GM18499 (cell line): ENCODE data around the gene ANKRD11.

Experiments
- ATAC-seq: cut with Tn5 transposase; IDR thresholded peaks from one replicate; pipeline ENCODE4 v1.9.1; 2021; ENCODE audit warnings: moderate number of reproducible peaks; ENCODE audit not compliant: insufficient read depth, unreplicated experiment

The ANKRD11 gene

DNA sequence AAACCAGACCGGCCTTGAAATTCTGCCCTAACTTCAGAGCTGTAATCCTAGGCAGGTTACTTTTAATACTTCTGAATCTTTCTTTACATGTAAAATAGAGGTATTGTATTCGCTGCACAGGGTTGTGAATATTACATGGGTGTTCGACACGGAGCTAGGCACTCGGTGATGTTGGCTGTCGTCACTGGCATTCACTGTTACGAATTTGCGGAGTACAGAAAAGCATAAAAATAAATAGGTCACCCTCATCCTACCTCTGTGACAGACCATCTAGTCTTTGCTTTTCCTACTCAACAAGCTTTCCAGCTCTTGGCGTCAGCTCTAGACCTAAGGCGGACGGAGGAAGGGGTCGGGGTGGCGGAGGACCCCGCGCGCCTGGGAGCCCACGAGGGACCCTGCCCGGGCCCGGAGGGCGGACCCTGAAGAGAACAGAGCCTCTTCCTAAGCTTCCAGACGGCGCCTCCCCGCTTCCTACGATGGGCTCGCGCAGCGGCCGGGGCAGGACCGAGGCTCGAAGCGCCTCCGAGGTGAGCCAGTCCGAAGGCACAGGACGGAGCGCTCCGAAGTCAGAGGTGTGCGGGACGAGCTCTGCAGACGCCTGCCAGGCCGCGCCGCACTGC lies 17.0 kb upstream of the ANKRD11 start:
- ATAC-seq = no peak

DNA sequence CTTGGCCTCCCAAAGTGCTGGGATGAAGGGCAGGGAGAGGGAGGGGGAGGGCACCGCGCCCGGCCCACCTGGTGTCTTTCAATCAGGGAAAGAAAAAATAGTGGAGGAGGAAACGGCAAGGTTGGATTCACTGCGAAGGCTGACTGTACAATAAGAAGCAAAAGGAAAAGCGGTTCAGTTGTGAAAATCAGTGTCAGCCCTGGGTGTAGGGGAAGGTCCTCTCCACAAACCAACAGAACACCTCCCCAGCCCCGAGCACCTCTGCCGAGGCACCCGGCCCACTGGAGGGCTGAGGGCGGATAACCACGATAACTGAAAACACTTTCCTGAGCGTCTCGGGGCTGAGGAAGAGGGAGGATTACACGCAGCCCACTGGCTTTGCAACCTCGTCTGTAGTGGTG lies 16.4 kb upstream of the ANKRD11 start:
- ATAC-seq = no peak

DNA sequence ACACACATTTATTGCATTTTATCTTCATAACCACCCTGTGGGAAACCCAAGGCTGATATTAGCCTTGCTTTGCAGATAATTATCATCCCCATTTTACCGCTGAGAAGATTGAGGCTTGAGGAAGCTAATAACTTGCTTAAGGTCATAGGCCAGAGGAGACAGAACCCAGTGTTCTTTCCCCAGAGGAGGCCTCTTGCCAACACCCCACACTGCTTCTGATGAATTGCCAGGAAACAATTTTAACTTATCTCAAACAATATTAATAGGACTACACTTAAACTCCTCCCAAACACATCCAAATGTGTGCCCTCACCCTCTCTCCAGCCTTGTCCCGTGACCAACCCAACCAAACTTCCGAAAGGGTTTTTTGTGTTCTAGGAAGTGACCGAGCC lies 15.7 kb upstream of the ANKRD11 start:
- no peak for ATAC-seq

DNA sequence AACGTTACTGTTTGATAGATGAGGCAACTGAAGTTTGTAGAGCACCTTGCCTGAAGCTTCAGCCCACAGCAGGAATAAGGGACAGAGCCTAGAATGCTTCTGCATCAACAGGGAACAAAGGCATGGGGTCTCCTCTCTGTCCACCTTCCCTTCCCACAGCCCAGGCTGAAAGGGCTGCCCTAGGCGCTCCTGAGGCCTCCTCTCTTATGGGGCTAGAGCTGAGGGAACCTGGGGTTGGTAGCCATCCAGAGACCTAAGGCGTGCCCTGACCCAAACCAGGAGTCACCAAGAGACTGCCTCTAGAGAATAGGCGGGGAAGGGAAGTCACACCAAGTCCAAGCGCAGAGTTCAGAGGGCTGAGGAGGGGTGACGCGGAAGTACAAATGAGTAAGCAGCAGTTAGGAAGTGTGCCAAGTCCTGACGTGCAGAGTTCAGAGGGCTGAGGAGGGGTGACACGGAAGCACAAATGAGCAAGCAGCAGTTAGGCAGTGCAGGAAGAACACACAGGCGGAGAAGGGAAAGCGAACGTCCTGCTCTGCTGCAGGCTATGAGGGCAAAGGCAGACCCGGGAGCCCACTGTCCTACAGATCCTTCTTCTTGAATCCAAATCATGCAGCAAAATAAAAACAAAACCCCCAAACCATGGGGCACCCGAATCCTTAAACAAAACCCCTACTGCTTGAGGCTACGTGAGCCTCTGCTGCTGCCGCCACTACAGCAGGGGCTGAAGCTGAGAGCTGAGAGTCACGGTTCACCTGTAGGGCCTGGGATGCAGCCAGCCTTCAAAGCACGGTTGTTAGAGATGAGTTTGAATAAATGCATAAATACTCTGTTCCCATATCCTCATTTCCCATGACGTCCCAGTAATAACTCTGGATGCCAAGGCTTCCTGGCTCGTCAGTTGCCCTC lies 15.1 kb upstream of the ANKRD11 start:
- ATAC-seq = no peak

DNA sequence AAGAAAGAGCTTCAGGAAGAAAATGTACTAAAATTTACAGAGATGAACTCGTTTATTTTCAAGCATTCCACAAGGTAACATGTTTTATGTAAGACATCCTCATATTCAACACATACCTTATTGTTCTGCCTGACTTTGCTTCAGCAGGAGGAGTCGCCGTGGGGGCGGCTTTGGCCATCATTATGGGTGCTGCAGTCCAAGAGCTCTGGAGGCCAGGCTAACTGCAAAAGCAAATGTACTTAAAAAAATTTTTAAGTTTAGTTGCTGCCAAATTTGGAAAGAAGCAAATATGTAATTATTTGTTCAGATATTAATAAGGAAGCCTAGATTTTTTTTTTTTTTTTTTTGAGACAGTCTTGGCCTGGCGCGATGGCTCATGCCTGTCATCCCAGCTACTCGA lies 13.7 kb upstream of the ANKRD11 start:
- no peak for ATAC-seq

DNA sequence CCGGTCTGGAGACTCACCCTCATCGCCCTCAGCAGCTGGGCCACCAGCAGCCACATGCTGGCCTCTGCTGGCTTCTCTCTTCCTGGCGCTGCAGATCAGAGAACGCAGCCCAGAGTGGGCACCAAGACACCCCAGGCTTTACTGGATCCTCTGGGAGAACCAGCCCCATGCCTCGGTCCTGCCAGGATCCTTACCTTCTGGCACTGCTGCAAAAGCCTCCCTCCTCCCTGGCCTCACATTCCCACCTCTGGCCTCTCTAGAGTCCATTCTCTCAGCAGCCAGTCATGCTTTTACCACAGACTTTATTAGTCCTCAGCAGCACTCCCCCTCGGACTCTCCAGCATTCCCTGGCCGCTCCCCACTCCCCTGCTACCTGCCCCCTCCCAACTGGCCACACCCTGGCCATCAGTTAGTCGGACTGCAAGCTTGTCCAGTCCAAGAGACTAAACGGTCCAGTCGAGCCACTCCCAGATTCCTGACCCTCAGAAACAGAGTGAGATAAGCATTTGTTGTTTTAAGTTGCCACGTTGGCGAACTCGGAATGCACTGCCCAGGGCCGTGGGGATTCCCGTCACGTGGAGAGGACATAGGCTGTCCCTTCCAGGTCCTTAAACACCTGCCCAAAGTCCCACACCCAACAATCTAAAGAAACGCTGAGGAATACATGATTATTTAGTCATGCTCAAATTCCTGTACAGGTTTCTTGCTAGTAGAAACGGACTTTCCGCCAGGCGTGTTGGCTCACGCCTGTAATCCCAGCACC lies 11.9 kb upstream of the ANKRD11 start:
- ATAC-seq = no peak

DNA sequence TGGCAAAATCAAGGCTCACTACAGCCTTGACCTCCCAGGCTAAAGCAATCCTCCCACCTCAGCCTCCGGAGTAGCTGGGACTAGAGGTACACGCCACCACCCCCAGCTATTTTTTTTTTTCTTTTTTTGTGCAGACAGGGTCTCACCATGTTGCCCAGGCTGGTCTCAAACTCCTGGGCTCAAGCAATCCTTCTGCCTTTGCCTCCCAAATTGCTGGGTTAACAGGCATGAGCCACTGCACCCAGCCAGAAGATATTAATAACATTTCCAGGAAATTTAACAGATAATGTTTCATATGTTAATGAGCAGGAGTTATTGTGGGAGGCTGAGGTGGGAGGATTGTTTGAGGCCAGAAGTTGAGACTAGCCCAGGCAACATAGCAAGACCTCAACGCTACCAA lies 9.4 kb upstream of the ANKRD11 start:
- no peak for ATAC-seq

DNA sequence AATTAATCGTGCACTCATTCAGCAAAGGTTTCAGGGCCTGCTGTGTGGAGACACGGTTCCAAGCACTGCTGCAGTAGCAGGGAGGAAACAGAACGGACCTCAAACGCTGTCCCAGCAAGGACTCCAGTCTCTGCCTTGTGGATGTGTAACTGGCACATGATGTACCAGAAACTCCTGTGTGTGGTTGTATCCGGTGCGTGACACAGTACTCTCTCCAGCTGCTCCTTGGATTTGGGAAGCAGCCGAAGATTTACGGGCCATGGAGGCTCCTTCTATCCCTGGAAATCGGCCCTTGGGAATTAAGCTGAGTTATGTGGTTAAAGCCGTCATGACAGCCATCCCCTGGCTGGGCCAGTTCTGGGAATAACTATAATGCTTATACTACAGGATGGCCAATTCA lies 8.5 kb upstream of the ANKRD11 start:
- ATAC-seq = no peak

DNA sequence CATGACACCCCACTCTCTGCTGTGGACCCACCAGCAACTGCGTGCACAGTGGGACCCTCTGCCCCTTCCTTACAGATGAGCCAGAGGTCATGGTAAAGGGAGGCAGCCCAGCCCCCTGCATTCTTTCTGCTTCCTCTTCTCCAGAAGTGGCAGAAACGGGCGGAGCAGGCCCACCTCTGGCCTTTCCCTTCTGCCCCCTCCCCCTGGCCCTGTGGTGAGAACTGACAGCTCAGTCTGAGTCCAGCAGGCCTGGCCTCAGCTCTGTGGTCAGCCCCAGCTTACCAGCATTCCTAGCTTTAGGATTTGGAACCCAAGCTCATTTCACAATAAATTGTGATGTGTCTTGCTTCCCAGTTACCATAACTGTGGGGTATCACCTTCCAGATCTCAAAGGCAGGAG lies 4.8 kb upstream of the ANKRD11 start:
- no peak for ATAC-seq

DNA sequence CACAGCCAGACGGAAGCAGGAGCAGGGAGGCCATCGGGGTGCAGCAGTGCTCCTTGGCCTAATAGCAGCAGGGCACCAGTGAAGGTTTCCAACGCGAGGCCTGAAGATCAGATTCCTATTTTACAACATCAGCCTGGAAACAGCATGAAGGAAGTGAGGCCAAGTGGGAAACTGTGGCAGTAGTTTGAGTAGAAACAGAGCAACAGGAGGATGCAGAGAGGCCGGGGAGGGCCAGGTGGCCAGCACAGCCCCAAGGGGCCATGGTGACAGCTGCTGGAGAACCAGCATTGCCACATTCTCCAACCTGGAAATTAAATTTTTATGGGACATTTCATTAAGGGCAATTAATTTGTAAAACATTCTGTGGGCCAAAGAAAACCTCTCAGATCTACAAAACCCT lies 3.4 kb upstream of the ANKRD11 start:
- ATAC-seq = no peak

DNA sequence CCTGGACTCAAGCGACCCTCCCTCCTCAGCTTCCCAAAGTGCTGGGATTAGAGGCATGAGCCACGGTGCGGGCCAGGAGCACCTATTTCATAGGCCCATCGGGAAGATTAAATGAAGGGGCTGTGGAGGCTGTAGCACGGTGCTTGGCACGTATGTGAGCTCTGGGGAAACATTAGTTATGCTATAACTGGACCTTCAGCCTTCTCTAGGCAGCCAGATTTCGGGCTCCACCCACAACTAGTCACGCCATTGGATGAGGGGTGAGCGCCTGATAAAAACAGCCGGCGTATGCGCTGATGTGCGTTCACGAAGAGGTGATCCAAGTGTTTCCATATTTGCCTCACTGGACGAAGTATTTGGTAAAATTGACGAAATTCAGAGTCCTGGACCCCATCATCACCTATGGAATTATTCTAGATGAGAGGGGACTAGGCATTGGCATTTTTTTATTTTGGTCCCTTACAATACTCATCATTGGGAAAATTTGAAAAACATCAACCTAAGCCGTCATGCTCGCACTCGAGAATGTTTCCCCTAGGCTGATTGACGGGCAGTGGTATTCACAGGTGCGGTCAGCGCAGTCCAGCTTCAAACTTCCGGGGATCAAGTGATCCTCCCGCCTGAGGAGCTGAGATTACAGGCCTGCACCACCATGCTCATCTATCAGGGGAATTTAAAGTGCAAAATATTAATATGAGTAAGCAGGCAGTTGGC lies 1.8 kb upstream of the ANKRD11 start:
- ATAC-seq = no peak

DNA sequence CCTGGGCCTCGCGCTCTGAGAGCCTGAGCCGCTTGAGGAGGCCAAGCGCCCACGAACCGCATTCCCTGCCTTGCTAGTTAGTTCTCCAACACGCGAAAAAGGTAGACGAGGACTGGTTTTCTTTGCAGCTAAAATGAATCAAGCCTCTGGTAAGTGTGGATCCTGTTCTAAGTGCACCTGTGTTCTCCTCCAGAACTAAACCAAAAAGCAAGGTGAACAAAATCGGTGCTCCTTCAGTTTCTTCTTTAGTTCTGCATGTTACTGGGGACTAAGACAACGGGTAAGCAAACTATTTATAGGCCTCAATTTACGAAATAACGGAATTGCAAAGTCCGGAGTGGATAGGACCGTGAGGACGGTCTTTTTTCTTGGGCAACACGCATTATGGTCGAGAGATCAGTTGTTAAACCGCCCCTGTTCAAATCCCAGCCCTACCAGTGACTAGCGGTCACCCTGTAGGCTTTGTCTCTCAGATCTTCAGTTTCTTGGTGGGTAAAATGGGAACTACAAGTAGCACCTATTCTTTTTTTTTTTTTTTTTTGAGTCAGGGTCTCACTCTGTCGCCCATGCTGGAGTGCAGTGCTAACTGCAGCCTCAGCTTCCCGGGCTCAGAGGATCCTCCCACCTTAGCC lies 993 bp upstream of the ANKRD11 start:
- no peak for ATAC-seq

DNA sequence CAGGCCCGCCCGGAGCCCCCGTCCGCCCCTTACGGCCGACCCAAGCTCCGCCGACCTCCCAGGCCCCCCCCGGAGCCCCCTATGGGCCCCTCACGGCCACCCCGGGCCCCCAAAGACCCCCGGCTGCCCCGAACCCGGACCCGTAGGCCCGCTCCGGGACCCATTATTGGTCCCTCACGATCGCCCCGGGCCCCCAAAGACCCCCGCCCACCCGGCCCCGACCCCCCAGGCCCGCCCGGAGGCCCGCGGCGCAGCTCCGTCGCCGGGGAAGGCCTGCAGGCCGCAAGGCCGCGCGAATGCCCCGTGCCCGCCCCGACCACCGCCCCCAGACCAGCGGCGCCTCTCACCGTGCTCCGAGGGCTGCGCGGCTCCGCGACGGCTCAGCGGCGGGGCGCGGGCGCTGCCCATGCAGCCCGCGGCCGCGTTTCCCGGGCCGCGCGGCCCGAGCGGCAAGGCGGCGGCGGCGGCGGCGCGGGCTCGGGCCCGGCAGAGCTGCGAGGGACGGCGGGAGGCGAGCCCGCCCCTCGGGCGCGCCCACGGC lies 393 bp downstream of the ANKRD11 start:
- ATAC-seq = no peak

DNA sequence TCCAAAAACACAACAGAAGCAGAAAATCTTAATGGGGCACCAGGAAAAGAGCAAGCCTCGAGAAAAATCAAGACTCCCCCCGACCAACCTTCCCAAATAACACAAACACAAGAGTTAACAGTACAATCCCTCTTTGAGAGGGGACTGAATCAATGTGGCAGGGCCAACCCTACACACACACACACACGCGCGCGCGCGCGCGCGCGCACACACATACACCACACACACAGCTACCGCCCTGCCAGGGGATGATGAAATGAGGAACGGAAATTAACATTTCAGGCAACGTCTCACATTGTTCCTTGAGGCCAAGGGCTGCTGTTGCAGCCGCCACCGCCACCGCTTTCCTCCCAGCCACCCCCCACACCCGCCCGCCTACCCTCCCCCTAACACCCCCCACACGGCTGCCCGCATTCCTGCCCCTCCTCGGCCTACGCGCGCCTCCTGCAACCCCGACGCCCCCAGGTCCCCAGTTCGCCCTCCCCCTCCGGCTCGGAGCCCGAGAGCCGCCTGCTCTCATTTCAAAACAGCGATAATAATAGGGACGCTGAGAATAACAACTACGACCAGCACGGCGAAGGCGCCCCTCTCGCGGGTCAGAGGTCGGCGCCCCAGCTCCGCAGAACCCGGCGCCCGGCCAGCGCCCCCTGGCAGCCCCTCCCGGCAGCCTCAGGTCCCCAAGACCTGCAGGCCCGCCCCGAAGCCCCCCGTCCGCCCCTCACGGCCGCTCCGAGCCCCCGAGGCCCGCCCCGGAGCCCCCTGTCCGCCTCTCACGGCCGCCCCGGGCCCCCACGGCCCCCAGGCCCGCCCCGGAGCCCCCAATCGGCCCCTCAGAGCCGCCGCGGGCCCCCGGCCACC lies 1.1 kb downstream of the ANKRD11 start:
- ATAC-seq = no peak

DNA sequence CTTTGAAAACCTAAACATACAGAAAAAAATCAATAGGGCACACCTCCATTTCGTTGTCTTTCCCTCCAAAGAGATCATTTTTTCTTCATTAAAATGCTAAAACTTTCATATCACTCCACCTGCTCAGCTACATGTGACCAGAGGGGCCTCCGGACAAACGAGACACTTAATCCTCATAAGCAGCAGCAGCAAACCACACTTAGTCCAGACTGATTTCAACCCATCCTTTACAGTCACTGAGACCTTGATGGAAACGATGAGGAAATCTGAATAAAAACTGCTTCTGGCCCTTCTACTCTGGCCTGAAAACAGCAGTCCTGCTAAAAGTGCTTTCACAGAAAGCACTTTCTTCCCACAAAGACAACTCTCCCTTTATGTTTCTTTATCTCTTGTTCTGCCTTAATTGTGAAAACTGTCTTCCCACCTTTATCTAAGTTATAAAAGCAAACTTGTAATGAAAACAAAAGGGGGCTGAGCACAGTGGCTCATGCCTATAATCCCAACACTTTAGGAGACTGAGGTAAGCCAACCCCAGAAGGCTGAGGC lies 4.6 kb downstream of the ANKRD11 start:
- no peak for ATAC-seq

DNA sequence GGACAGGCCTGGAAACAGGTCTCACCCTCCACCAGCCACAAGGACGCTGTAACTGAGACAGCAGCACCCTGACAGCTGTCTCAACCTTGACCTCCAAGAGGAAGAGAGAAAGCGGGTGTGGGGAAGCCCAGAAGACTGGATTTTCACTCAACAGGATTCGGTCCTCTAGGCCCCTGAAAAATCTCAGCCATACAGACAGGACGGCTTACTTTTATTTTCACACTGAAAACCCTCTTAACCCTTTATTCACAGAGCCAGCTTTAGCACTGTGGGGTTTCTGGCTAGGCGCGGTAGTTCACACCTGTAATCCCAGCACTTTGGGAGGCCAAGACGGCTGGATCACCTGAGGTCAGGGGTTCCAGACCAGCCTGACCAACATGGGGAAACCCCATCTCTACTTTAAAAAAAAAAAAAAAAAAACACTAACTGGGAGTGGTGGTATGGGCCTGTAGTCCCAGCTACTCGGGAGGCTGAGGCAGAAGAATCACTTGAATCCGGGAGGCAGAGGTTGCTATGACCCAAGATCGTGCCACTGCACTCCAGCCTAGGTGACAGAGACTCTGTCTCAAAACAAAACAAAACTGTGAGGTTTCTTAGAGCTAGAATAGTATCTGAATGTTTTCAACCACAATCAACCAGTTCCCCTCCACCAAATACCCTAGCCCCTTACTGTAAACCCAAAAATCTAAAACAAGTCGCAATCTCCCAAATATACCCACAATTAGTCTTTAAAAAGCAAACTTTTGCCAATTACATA lies 5.3 kb downstream of the ANKRD11 start:
- no peak for ATAC-seq

DNA sequence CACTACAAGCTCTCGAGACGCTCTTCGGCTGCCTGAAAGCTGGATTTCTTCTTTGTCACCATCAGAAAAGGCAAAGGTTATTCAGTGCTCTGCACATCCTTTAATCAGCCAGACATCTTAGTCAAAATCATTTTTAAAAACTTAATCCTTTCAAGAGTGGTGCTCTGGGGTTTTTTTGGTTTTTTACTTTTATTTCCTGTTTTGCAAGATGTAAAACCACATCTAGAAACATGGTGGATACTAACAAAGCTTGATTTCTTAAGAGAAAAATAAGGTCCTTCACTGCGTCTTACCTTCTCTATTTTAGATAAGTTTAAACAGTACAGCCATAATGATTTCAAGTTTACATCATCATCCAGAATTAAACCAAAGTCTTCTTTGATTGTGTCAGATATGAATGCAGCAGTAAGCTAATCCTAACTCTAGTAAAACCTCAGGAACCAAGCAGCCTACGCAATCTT lies 6.3 kb downstream of the ANKRD11 start:
- ATAC-seq = no peak

DNA sequence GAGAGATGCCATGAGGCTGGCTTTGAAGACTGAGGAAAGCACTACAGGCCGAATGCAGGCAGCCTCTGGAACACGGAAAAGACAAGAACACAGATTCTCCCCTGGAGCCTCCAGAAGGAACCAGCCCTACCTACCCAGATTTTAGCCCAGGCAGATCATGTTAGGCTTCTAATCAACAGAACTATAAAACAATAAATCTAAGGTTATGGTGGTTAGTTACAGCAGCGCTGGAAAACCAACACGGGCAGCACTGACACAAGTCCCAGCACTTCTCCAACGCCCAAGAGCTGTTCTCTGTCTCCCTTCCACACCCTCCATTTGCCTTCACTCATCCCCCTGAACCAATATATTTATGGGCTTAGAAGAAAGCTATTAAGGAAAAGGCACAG lies 7.5 kb downstream of the ANKRD11 start:
- no peak for ATAC-seq
